Measurements from ENCODE around the gene PLCG1.

The PLCG1 gene

DNA sequence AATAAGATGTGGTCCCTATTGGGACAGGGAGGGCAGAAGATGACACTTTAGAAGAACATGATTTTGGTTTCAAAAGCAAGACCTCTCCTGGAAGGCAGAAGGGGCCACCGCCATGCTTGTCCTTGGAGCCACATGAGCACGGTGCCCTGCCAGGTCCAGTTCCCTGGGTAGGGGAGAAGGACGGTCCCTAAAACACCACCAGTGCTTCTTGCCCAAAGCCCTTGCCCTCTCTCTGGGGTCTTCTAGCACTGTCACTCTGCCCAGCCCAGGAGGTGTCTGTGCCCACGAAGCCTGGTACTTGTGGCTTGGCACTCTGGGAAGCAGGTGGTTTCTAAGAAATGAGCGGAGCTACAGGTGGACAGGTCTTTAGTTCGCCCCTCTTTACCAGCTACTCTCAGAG, 46.0 kb downstream of the PLCG1 start:
- TF ChIP-seq, protein P1, sequence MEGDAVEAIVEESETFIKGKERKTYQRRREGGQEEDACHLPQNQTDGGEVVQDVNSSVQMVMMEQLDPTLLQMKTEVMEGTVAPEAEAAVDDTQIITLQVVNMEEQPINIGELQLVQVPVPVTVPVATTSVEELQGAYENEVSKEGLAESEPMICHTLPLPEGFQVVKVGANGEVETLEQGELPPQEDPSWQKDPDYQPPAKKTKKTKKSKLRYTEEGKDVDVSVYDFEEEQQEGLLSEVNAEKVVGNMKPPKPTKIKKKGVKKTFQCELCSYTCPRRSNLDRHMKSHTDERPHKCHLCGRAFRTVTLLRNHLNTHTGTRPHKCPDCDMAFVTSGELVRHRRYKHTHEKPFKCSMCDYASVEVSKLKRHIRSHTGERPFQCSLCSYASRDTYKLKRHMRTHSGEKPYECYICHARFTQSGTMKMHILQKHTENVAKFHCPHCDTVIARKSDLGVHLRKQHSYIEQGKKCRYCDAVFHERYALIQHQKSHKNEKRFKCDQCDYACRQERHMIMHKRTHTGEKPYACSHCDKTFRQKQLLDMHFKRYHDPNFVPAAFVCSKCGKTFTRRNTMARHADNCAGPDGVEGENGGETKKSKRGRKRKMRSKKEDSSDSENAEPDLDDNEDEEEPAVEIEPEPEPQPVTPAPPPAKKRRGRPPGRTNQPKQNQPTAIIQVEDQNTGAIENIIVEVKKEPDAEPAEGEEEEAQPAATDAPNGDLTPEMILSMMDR (IDR thresholded peaks at IDR 0.05) = no peak

DNA sequence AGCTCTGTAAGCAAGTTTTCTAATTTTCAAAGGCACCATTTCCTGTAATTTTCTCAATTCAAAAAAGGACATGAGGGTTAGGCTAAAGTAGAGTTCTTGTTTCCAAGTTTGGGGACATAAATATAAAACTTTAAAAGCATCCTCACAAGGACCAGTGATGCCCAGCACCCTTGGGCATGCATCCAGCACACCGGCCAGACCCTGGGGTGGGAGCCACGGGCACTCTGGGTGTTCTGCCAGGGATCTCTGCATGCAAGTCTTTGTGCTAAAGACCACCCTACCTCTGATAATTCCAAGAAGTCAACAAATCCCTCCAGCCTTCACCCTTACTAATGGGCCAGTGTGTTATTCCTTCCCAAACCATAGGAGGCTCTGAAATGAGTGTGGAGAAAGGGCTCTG, 46.5 kb downstream of the PLCG1 start:
- TF ChIP-seq, protein P1 (IDR thresholded peaks at IDR 0.05) = no peak

DNA sequence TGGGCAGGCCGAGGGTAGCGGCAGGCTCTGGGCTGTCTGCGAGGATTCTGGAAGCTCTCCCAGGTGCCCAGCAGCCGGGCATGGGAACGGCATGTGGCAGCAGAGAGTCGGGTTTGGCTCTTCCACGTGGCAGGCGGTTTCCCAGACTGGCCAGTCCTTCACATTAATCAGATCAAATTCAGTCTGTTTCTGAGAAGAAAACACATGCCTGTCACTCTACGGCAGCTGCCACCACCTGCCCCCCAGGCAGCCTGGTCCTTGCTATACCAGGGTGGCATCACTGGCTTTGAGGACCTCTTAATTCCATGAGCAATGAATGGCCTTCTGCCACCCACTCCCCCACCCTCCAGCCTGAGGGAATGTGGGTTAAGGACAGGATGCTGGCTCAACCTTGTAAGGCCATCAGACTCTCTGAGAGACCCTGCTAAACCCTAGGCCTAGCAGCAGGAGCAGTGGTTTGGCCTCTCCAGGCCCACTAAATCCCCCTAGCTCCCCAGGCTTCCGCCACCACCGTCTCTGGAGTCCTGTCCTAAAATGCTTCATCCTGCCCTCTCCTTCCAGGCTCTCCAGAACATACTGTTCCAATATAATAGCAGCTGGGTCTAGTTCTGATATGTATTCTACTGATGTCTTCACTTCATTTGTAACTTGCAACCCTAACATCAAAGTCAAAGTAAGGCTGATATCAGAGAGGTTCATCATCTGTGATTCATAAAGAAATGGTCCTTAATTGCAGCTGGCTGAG, 47.8 kb downstream of the PLCG1 start:
- TF ChIP-seq, protein P1 (IDR thresholded peaks at IDR 0.05) = no peak

DNA sequence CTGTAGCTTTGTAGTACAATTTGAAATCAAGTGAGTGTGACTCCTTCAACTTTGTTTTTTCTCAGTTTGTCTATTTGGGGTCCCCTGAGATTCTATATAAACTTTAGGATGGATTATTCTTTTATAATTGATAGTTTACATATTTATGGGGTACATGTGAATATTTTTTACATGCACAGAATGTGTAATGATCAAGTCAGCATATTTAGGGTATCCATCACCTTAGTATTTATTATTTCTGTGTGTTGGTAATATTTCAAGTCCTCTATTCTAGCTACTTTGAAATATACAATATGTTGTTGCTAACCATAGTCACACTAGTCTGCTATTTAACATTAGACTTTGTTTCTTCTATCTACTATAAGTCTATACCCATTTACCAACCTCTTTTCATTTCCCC, 50.3 kb downstream of the PLCG1 start:
- TF ChIP-seq, protein P1 (IDR thresholded peaks at IDR 0.05) = no peak

DNA sequence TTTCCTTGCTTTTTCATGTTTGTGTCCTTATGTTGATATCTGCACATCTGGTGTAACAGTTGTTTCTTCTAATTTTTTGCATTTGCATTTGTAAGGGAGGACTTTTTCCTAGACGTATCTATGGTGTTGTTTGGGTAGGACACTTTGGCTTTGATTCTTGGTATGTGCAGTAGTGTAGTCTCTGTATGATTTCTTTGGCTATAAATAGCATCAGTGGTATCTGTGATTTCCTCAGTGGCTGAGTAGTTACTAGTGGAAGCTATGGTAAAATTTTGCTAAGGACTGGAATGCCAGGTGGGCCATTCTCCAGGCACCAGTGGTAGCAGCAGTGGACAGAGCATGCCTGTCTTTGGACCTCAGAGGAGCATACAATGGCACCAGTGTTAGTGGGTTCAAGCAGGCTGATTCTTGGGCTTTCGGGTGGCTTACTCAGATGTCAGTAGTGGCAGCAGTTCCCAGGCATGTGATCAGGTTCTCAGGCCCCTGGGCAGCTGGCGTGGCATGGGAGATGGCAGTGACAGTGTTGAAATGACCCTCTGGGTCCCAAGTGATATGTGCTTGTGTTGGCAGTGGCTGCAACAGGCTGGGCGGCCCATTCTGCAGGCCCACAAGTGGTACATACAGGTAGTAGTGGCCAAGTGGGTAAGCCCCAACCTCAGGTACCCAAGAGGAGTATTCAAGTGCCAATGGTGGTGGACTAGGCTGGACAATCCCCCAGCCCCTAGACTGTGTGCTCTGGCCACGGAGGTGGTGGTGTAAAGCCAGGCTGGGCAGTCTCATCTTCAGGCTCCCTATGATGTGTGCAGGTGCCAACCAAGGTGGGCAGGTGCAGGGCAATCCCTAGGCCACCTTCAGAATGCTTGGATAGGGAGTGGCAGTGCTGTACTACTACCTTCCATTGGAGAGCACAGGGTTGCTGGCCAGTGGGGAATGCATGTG, 54.5 kb downstream of the PLCG1 start:
- TF ChIP-seq, protein P1 (IDR thresholded peaks at IDR 0.05) = no peak

DNA sequence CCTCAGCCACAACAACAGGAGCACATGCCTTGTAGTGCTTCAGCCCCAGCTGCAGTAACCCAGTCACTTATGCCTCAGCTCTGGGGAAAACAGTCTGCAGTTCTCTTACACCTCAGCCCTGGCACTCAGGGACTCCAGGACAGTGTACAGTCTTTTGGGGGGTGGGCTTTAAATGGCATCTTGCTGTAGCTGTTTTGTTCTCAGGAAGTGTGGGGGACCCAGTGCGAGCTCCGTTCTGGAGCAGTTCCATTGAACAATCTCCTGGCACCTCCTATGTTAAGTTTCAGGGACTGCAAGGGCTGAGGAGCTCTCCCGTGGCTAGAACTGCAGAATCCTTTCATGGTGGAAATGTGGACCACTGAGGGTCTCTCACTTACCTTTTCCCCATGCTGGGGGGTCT, 55.2 kb downstream of the PLCG1 start:
- TF ChIP-seq, protein P1 (IDR thresholded peaks at IDR 0.05) = no peak

DNA sequence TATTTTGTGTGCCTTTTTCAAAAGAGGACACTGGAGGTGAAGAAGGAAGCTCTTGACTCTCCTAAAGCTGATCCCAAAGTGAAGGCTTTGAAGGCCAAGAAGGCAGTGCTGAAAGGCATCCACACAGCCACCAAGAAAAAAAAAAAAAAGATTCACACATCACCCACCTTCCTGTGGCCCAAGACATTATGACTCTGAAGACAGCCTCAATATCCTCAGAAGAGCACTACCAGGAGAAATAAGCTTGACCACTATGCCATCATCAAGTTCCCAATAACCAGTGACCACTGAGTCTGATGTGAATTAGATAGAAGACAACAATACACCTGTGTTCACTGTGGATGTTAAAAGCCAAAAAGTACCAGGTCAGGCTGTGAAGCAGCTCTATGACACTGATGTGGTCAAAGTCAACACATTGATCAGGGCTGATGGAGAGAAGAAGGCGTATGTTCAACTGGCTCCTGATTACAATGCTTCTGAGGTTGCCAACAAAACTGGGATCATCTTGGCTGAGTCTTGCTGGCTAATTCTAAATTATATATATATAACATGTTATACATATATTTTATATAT, 59.4 kb downstream of the PLCG1 start:
- TF ChIP-seq, protein P1 (IDR thresholded peaks at IDR 0.05) = no peak
